ENCODE data around the gene IL4R.

DNA sequence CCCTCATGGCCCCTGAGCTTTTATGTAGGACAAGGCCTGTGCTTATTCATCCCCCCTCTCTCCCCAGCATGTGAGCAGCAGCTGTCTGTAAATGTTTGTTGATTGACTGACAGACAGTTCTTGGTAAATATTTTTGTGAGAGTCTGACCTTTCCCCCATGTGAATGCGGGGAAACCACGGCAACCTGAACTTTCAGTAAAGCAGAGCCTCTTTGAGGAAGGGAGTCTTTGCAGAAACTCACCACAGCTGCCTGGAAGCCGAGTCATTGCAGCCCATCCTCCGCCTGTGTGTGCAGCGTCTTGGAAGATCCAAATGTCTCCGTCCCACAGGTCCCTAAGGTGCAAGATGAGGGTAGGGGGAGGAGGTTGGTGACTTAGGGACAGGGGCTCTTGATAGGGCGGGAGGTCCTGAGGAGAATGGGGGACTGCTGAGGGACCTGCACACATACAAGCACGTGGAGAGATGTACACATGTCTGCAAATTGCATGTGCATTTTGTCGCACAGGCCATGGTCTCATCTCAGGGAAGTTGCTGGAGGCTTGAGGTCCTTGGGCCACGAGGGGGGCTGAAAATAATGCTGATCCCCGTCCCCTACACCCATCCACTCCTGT lies 65.2 kb downstream of the IL4R start:
- TF ChIP-seq RAD21 (conservative IDR thresholded peaks at IDR 0.05) (no peak), CTCF (IDR thresholded peaks at IDR 0.05; ENCODE audit: poor library complexity, severe bottlenecking) (no peak), SMC3 (conservative IDR thresholded peaks at IDR 0.05; ENCODE audit: poor library complexity) (no peak), REST (IDR thresholded peaks at IDR 0.05; ENCODE audit: borderline replicate concordance) (no peak), EP300 (conservative IDR thresholded peaks at IDR 0.05; ENCODE audit: poor library complexity, severe bottlenecking) (no peak), TAF1 (IDR thresholded peaks at IDR 0.05; ENCODE audit: low read depth) (no peak), POLR2AphosphoS5 (IDR thresholded peaks at IDR 0.05) (no peak), EZH2 (IDR thresholded peaks at IDR 0.05; ENCODE audit: borderline replicate concordance, insufficient read depth, low read length, poor library complexity, severe bottlenecking) (no peak)
